Duodenal mucosa (tissue), 2 donors: ENCODE results near the gene GNAI3.
A peak's percentile ranks its signal among the peaks of the same experiment; 100 is the strongest.

Source experiments
- H3K27ac ChIP-seq: one replicate; pipeline ENCODE4 v1.7.0; 2013; ENCODE audit warnings: low read depth, low read length
- H3K27me3 ChIP-seq, 2 donors: one replicate each; pipeline ENCODE4 v1.7.0; 2013; ENCODE audit warnings: low read length in 2 of 2, control low read depth in 1 of 2; ENCODE audit not compliant: insufficient read depth in 2 of 2, control insufficient read depth in 1 of 2
- H3K36me3 ChIP-seq, 2 donors: one replicate each; pipeline ENCODE4 v1.7.0; 2013; ENCODE audit warnings: low read length in 2 of 2, control low read depth in 1 of 2; ENCODE audit not compliant: insufficient read depth in 2 of 2, control insufficient read depth in 1 of 2
- H3K4me1 ChIP-seq, 2 donors: one replicate each; pipeline ENCODE4 v1.7.0; 2013; ENCODE audit warnings: low read length in 2 of 2, control low read depth in 1 of 2; ENCODE audit not compliant: insufficient read depth in 2 of 2, control insufficient read depth in 1 of 2
- H3K4me3 ChIP-seq, 2 donors: one replicate each; pipeline ENCODE4 v1.7.0; 2013; ENCODE audit warnings: low read length in 2 of 2, low read depth in 1 of 2
- H3K9ac ChIP-seq, 2 donors: one replicate each; pipeline ENCODE4 v1.7.0; 2013; ENCODE audit warnings: low read length in 2 of 2, low read depth in 1 of 2
- H3K9me3 ChIP-seq, 2 donors: one replicate each; pipeline ENCODE4 v1.7.0; 2013; ENCODE audit warnings: low read length in 2 of 2, control low read depth in 1 of 2; ENCODE audit not compliant: control insufficient read depth in 1 of 2

The GNAI3 gene

GRCh38 chr1:109629372-109630030 is 81.1 kb downstream of the GNAI3 start:
- Histone ChIP-seq H3K9me3 (no peaks in the 10 kb centered on the region), H3K36me3 (peaks cover 40 to 67% of the 10 kb centered on the region in 2 donors), H3K27me3 (no peaks in the 10 kb centered on the region), H3K4me1 (peaks cover 16 to 20% of the 10 kb centered on the region in 2 donors), H3K9ac (no peak overlapping the region), H3K4me3 (no peak overlapping the region), H3K27ac (no peak overlapping the region)

GRCh38 chr1:109630081-109630897 is 81.9 kb downstream of the GNAI3 start:
- Histone ChIP-seq H3K9ac (no peak overlapping the region), H3K4me1 (peaks cover 22 to 28% of the 10 kb centered on the region in 2 donors), H3K27ac (no peak overlapping the region), H3K36me3 (peaks cover 40 to 65% of the 10 kb centered on the region in 2 donors), H3K9me3 (no peaks in the 10 kb centered on the region), H3K4me3 (no peak overlapping the region), H3K27me3 (no peaks in the 10 kb centered on the region)

- Histone ChIP-seq H3K4me1 (peaks cover 28 to 35% of the 10 kb centered on the region in 2 donors), H3K27ac (no peak overlapping the region), H3K9me3 (no peaks in the 10 kb centered on the region), H3K9ac (no peak overlapping the region), H3K36me3 (peaks cover 40 to 58% of the 10 kb centered on the region in 2 donors), H3K27me3 (no peaks in the 10 kb centered on the region), H3K4me3 (no peak overlapping the region)
Measured at GRCh38 chr1:109630898-109631512, 82.6 kb downstream of the GNAI3 start.

GRCh38 chr1:109631513-109632505 is 83.4 kb downstream of the GNAI3 start:
- H3K27me3 ChIP-seq: no peaks in the 10 kb centered on the region
- no peak overlapping the region for H3K9ac ChIP-seq
- no peaks in the 10 kb centered on the region for H3K9me3 ChIP-seq
- H3K27ac ChIP-seq: no peak overlapping the region
- H3K4me3 ChIP-seq: peak overlapping the region in 1 of 2 donors; percentile 7
- H3K36me3 ChIP-seq: peaks cover 37 to 50% of the 10 kb centered on the region in 2 donors
- H3K4me1 ChIP-seq: peaks cover 34 to 43% of the 10 kb centered on the region in 2 donors

GRCh38 chr1:109632671-109633346 is 84.4 kb downstream of the GNAI3 start:
- Histone ChIP-seq H3K27ac (no peak overlapping the region), H3K27me3 (no peaks in the 10 kb centered on the region), H3K36me3 (peaks cover 28 to 40% of the 10 kb centered on the region in 2 donors), H3K9me3 (no peaks in the 10 kb centered on the region), H3K4me1 (peaks cover 37 to 45% of the 10 kb centered on the region in 2 donors), H3K9ac (no peak overlapping the region), H3K4me3 (peak overlapping the region in 1 of 2 donors; percentile 7)

- no peak overlapping the region for H3K9ac ChIP-seq
- peaks cover 45 to 52% of the 10 kb centered on the region in 2 donors for H3K4me1 ChIP-seq
- no peak overlapping the region for H3K4me3 ChIP-seq
- H3K27ac ChIP-seq: no peak overlapping the region
- H3K36me3 ChIP-seq: peaks cover 22 to 25% of the 10 kb centered on the region in 2 donors
- H3K9me3 ChIP-seq: no peaks in the 10 kb centered on the region
- H3K27me3 ChIP-seq: no peaks in the 10 kb centered on the region
Measured at GRCh38 chr1:109634292-109634691, 85.9 kb downstream of the GNAI3 start.

GRCh38 chr1:109634771-109635750 is 86.6 kb downstream of the GNAI3 start:
- Histone ChIP-seq H3K27me3 (no peaks in the 10 kb centered on the region), H3K27ac (no peak overlapping the region)

GRCh38 chr1:109635862-109636200 is 87.4 kb downstream of the GNAI3 start:
- H3K9ac ChIP-seq: no peak overlapping the region
- H3K4me1 ChIP-seq: peaks cover 60 to 67% of the 10 kb centered on the region in 2 donors
- peaks cover 13% of the 10 kb centered on the region in 2 donors for H3K36me3 ChIP-seq
- H3K9me3 ChIP-seq: no peaks in the 10 kb centered on the region
- no peak overlapping the region for H3K4me3 ChIP-seq
- H3K27ac ChIP-seq: no peak overlapping the region
- H3K27me3 ChIP-seq: no peaks in the 10 kb centered on the region

More at GRCh38 chr1:109634771-109635750, 86.6 kb downstream of the GNAI3 start:
- Histone ChIP-seq H3K36me3 (peaks cover 16 to 18% of the 10 kb centered on the region in 2 donors), H3K9ac (no peak overlapping the region), H3K4me1 (peaks cover 52 to 60% of the 10 kb centered on the region in 2 donors), H3K9me3 (no peaks in the 10 kb centered on the region), H3K4me3 (no peak overlapping the region)
